Measurements from ENCODE around the gene TNKS2. TPM values are rescaled to one million over a fixed set of nuclear protein-coding genes. Genes with fewer than 3 reads are reported as not detected.
A peak's percentile ranks its signal among the peaks of the same experiment; 100 is the strongest.

Gene TNKS2
- total and polyA plus RNA-seq, 2 of the 13 experiments (the other 11 are each of a cell fraction or from before 2014, with no cell fraction given): 15.2 to 19.4 TPM

DNA sequence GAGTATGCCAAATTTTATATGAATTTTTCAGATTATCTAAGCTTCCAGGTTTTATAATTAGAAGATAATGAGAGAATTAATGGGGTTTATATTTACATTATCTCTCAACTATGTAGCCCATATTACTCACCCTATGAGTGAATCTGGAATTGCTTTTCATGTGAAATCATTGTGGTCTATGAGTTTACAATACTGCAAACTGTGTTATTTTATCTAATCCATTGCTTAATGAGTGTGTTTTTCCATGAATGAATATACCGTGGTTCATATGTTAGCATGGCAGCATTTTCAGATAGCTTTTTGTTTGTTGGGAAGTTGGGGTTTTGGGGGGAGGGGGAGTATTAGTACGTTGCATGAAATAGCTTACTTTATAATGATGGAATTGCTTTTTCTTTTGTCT lies 66.5 kb downstream of the TNKS2 start:
- CTCF ChIA-PET (ENCODE audit: low intra/inter-chr PET ratio, low total read pairs): no interaction called here

DNA sequence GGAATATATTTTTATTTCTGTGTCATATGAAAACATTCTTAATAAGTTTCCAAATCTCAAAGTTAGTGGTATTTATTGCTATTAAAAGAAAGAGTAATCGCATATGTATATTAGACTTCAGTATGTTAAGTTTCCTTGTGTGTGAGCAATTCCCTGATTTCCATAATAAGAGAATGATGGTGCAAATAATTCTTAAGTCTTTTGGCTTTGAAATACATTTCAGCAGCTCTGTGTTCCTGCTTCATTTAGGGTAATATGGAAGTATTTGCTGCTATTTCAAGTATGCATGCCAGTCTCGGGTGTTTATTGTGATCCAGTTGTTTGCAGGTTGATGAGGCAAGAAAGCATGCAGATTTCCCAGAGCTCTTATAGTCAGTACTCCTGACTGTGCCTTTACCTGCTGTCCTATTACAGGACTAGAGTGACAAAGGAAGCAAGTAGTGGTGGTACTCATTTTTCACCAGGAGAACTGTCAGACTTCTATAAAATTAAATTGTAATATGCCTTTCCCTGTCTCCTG lies 67.4 kb downstream of the TNKS2 start:
- DNase-seq (ENCODE audit: low spot score) (no peak), ATAC-seq (no peak), FAIRE-seq (no peak)
- Histone ChIP-seq H3K27ac (ENCODE audit: extremely low read length, insufficient read depth, low read length) (no peak overlapping the region), H3K4me2 (ENCODE audit: low read depth, low read length) (no peak overlapping the region), H3K9me3 (ENCODE audit: low read length) (no peaks in the 10 kb centered on the region), H3K9ac (ENCODE audit: insufficient read depth, low read depth, low read length) (no peak overlapping the region), H2AFZ (ENCODE audit: low read length) (no peak overlapping the region), H3K4me1 (ENCODE audit: insufficient read depth, low read length) (no peaks in the 10 kb centered on the region), H3K4me3 (replicated peaks in 1 of 3; ENCODE audit: insufficient read depth in 1 of 3, low read depth in 2 of 3, low read length in 3 of 3) (no peak overlapping the region), H3K36me3 (replicated peaks in 1 of 2; ENCODE audit: control insufficient read depth in 1 of 2, insufficient read depth in 2 of 2, low read length in 2 of 2) (peaks cover 4 to 33% of the 10 kb centered on the region in 2 experiments; a peak in 4 of 5 replicates), H4K20me1 (ENCODE audit: insufficient read depth, low read length) (no peaks in the 10 kb centered on the region), H3K79me2 (ENCODE audit: insufficient read depth, low read length) (no peaks in the 10 kb centered on the region), H3K27me3 (ENCODE audit: control insufficient read depth in 1 of 2, insufficient read depth in 2 of 2, low read length in 2 of 2) (no peaks in the 10 kb centered on the region)
- WGBS (ENCODE audit: low lambda C conversion rate): 88% methylated on average over 2 of the region's 2 CpGs
- intact Hi-C loops (cut with micrococcal nuclease; ENCODE audit: unreplicated experiment) (no loop called here), in situ Hi-C loops (cut with HindIII; ENCODE audit: extremely low pct_ligation_motif_present, low pct_unique_long_range_greater_than_20kb) (loop anchor here (25.0 kb wide), 1 partner anchor 572 kb away; no protein-coding TSS in a partner anchor)
- ChIA-PET CTCF (ENCODE audit: low intra/inter-chr PET ratio, low total read pairs) (no interaction called here), POLR2A (no interaction called here)
- BruUV-seq (replicated peaks): no TSS peak
- no peak for TF ChIP-seq CREM (IDR thresholded peaks at IDR 0.05)
- TF ChIP-seq CREM (CRISPR knock-in tag; IDR thresholded peaks at IDR 0.05): no peak
- no peak for TF ChIP-seq KLF11 (CRISPR knock-in tag; IDR thresholded peaks at IDR 0.05)
- no peak for TF ChIP-seq RBAK (CRISPR knock-in tag; IDR thresholded peaks at IDR 0.05)
- TF ChIP-seq ZBTB49 (CRISPR knock-in tag; IDR thresholded peaks at IDR 0.05; ENCODE audit: borderline replicate concordance): no peak
- TF ChIP-seq DNMT1 (CRISPR knock-in tag; IDR thresholded peaks at IDR 0.05): no peak
- TF ChIP-seq ZFX (CRISPR knock-in tag; IDR thresholded peaks at IDR 0.05; ENCODE audit: low read depth): no peak
- TF ChIP-seq JARID2 (CRISPR knock-in tag; IDR thresholded peaks at IDR 0.05; ENCODE audit: insufficient replicate concordance): no peak
- no peak for TF ChIP-seq ZNF574 (CRISPR knock-in tag; IDR thresholded peaks at IDR 0.05)
- TF ChIP-seq KDM4B (CRISPR knock-in tag; IDR thresholded peaks at IDR 0.05): no peak
- TF ChIP-seq SNAPC2 (CRISPR knock-in tag; IDR thresholded peaks at IDR 0.05): no peak
- TF ChIP-seq ZFP36L2 (CRISPR knock-in tag; IDR thresholded peaks at IDR 0.05): no peak
- no peak for TF ChIP-seq ZNF24 (IDR thresholded peaks at IDR 0.05)
- TF ChIP-seq ZNF12 (CRISPR knock-in tag; IDR thresholded peaks at IDR 0.05): no peak
- TF ChIP-seq JUND (CRISPR knock-in tag; IDR thresholded peaks at IDR 0.05): no peak

More for the DNA sequence above, 66.5 kb downstream of the TNKS2 start:
- DNase-seq (ENCODE audit: low spot score): no peak
- H3K4me1 ChIP-seq (ENCODE audit: insufficient read depth, low read length): no peaks in the 10 kb centered on the region
- BruUV-seq (replicated peaks): no TSS peak
- no peak overlapping the region for H3K27ac ChIP-seq (ENCODE audit: extremely low read length, insufficient read depth, low read length)
- no peak for ATAC-seq
- no peak overlapping the region for H3K9ac ChIP-seq (ENCODE audit: insufficient read depth, low read depth, low read length)
- H3K4me2 ChIP-seq (ENCODE audit: low read depth, low read length): no peak overlapping the region
- intact Hi-C loops (cut with micrococcal nuclease; ENCODE audit: unreplicated experiment) (no loop called here), in situ Hi-C loops (cut with HindIII; ENCODE audit: extremely low pct_ligation_motif_present, low pct_unique_long_range_greater_than_20kb) (loop anchor here (25.0 kb wide), 1 partner anchor 573 kb away; no protein-coding TSS in a partner anchor)
- H3K9me3 ChIP-seq (ENCODE audit: low read length): no peaks in the 10 kb centered on the region
- TF ChIP-seq HNRNPK (IDR thresholded peaks at IDR 0.05; ENCODE audit: low read depth, low read length, poor library complexity, severe bottlenecking) (peak; percentile 38), KLF11 (CRISPR knock-in tag; IDR thresholded peaks at IDR 0.05) (no peak)
- H3K27me3 ChIP-seq (ENCODE audit: control insufficient read depth in 1 of 2, insufficient read depth in 2 of 2, low read length in 2 of 2): no peaks in the 10 kb centered on the region
- H2AFZ ChIP-seq (ENCODE audit: low read length): no peak overlapping the region
- no peaks in the 10 kb centered on the region for H3K79me2 ChIP-seq (ENCODE audit: insufficient read depth, low read length)
- POLR2A ChIA-PET: no interaction called here
- no peaks in the 10 kb centered on the region for H4K20me1 ChIP-seq (ENCODE audit: insufficient read depth, low read length)
- FAIRE-seq: no peak
- peaks cover 6 to 42% of the 10 kb centered on the region in 2 experiments for H3K36me3 ChIP-seq (replicated peaks in 1 of 2; ENCODE audit: control insufficient read depth in 1 of 2, insufficient read depth in 2 of 2, low read length in 2 of 2)
- 98% methylated on average over 2 of the region's 2 CpGs for WGBS (ENCODE audit: low lambda C conversion rate)
- no peak overlapping the region for H3K4me3 ChIP-seq (replicated peaks in 1 of 3; ENCODE audit: insufficient read depth in 1 of 3, low read depth in 2 of 3, low read length in 3 of 3)
